HepG2 (cell line): ENCODE data around the gene KLF3. TPM values are rescaled to one million over a fixed set of nuclear protein-coding genes. Genes with fewer than 3 reads are reported as not detected.

Source experiments
- ATAC-seq: fragments of 200-7000 bp; cut with Tn5 transposase; 3 replicates; pipeline ENCODE4 v1.9.1; 2020; ENCODE audit warnings: mild to moderate bottlenecking, moderate library complexity
- BruUV-seq: library from RNA; stranded (reverse); fragments of 400-500 nt; replicated peaks from 2 replicates; lab custom pipeline; 2021; lab: Mats Ljungman, UMichigan
- CTCF ChIA-PET: fragments of 300-600 bp; formaldehyde crosslinking; extraction: SDS; loops from one replicate; lab custom pipeline; 2021; ENCODE audit warnings: low total read pairs, inconsistent platforms, low intra/inter-chr PET ratio; lab: Yijun Ruan, JAX
- POLR2A ChIA-PET: fragments of 350-600 bp; sonication (Branson Sonifier 250); formaldehyde crosslinking; loops from one replicate; lab custom pipeline; 2020; ENCODE audit warnings: antibody characterized with exemption, inconsistent platforms; lab: Yijun Ruan, JAX
- DNase-seq: peaks from one replicate; pipeline ENCODE4 v3.0.0-alpha.2; 2015; ENCODE audit warnings: low spot score
- FAIRE-seq: peaks from 3 replicates; lab custom pipeline; 2011; peaks lifted over from hg19 to GRCh38; lab: Jason Lieb, UNC
- H2AFZ ChIP-seq: one replicate; pipeline ENCODE4 v1.6.1; 2011; ENCODE audit warnings: low read length, inconsistent platforms
- H3K27ac ChIP-seq: fragments of 300-600 bp; 3 replicates; pipeline ENCODE4 v1.8.0; 2011; ENCODE audit warnings: mixed run types, mild to moderate bottlenecking, mixed read lengths, low read length, inconsistent platforms; ENCODE audit not compliant: insufficient read depth; ENCODE audit errors: extremely low read length
- H3K27me3 ChIP-seq, 2 experiments: fragments of 200-600 bp in 1 of 2; 2 replicates in 1 of 2; 3 replicates in 1 of 2; pipeline versions ENCODE4 v1.6.0 to v1.8.0; 2011; ENCODE audit warnings: low read length in 2 of 2, mild to moderate bottlenecking in 2 of 2, moderate library complexity in 2 of 2, inconsistent platforms in 1 of 2; ENCODE audit not compliant: insufficient read depth in 2 of 2, control insufficient read depth in 1 of 2
- H3K36me3 ChIP-seq, 2 experiments: fragments of 200-600 bp in 1 of 2; replicated peaks in 1 of 2; 2 replicates in 1 of 2; 3 replicates in 1 of 2; pipeline versions ENCODE4 v1.5.1 to v1.8.0; 2011; ENCODE audit warnings: low read length in 2 of 2, inconsistent platforms in 1 of 2; ENCODE audit not compliant: insufficient read depth in 2 of 2, control insufficient read depth in 1 of 2
- H3K4me1 ChIP-seq: 2 replicates; pipeline ENCODE4 v1.5.1; 2012; ENCODE audit warnings: low read length, inconsistent platforms; ENCODE audit not compliant: insufficient read depth
- H3K4me2 ChIP-seq: 2 replicates; pipeline ENCODE4 v1.6.0; 2011; ENCODE audit warnings: low read depth, low read length, inconsistent platforms
- H3K4me3 ChIP-seq, 3 experiments: fragments of 200-600 bp in 1 of 3; sonication (generic), shearing (Covaris generic) in 1 of 3; replicated peaks in 1 of 3; 2 replicates each; pipeline ENCODE4 v1.5.1; 2011 to 2016; ENCODE audit warnings: low read length in 3 of 3, inconsistent platforms in 2 of 3, low read depth in 2 of 3, mild to moderate bottlenecking in 2 of 3, control low read depth in 1 of 3, mixed read lengths in 1 of 3; ENCODE audit not compliant: insufficient read depth in 1 of 3
- H3K79me2 ChIP-seq: one replicate; pipeline ENCODE4 v1.6.1; 2011; ENCODE audit warnings: low read length, inconsistent platforms; ENCODE audit not compliant: insufficient read depth
- H3K9ac ChIP-seq: 2 replicates; pipeline ENCODE4 v1.6.0; 2011; ENCODE audit warnings: mild to moderate bottlenecking, low read depth, low read length, inconsistent platforms; ENCODE audit not compliant: insufficient read depth
- H3K9me3 ChIP-seq: 2 replicates; pipeline ENCODE4 v1.5.1; 2012; ENCODE audit warnings: mild to moderate bottlenecking, low read length
- H4K20me1 ChIP-seq: 2 replicates; pipeline ENCODE4 v1.6.0; 2011; ENCODE audit warnings: inconsistent platforms, mild to moderate bottlenecking, low read length, moderate library complexity; ENCODE audit not compliant: insufficient read depth
- NFIC ChIP-seq: IDR thresholded peaks from 2 replicates; pipeline ENCODE4 v1.6.1; 2012; ENCODE audit warnings: mild to moderate bottlenecking, low read length, inconsistent platforms
- RBM22 ChIP-seq: fragments of 200-400 bp; formaldehyde crosslinking; optimal IDR thresholded peaks from 2 replicates; pipeline ENCODE3; 2017; ENCODE audit warnings: mild to moderate bottlenecking, low read length, moderate library complexity
- SOX6 ChIP-seq, 2 experiments: fragments of 450-650 bp in 1 of 2; sonication (generic) in 1 of 2; formaldehyde crosslinking in 1 of 2; IDR thresholded peaks; 2 replicates each; pipeline versions ENCODE4 v1.4.0 to v1.6.1; 2017 to 2020; ENCODE audit warnings: antibody characterized with exemption in 1 of 2, mild to moderate bottlenecking in 1 of 2, missing genetic modification reagents in 1 of 2
- TSC22D2 ChIP-seq: sonication (generic); formaldehyde crosslinking; IDR thresholded peaks from 2 replicates; pipeline ENCODE4 v1.5.1; 2020; ENCODE audit warnings: missing genetic modification reagents, mild to moderate bottlenecking, borderline replicate concordance
- ZNF10 ChIP-seq: sonication (generic); formaldehyde crosslinking; IDR thresholded peaks from 2 replicates; pipeline ENCODE4 v1.4.0; 2020; ENCODE audit warnings: mild to moderate bottlenecking, low read depth, missing genetic modification reagents, borderline replicate concordance
- WGBS: methylation state at CpG from one replicate; pipeline ENCODE4 v1.1.6; 2017; ENCODE audit warnings: low lambda C conversion rate; 5-methylcytosine and 5-hydroxymethylcytosine counted together
- in situ Hi-C: cut with HindIII; loops from 2 replicates; pipeline ENCODE4 v1.10.0; 2017; ENCODE audit warnings: low pct_unique_long_range_greater_than_20kb; ENCODE audit not compliant: extremely low pct_ligation_motif_present
- intact Hi-C: fragments of 100-400 bp; cut with micrococcal nuclease; formaldehyde crosslinking; loops from one replicate; pipeline ENCODE4 v1.10.0; 2022; ENCODE audit not compliant: unreplicated experiment
- polyA plus RNA-seq, 8 experiments: library from polyadenylated mRNA; depleted of rRNA in 3 of 8; stranded (reverse) in 7 of 8; unstranded in 1 of 8; fragments of >200 nt; fragmentation: Illumina TruSeq in 4 of 8; extraction: Trizol in 4 of 8; gene quantifications; 2 replicates each; pipeline versions ENCODE4 v1.2.1 to v1.2.3, GENCODE V29; 2011 to 2016; ENCODE audit warnings: low read depth in 4 of 8, missing spikeins in 1 of 8, mixed read lengths in 1 of 8; ENCODE audit not compliant: insufficient read depth in 1 of 8
- total RNA-seq, 5 experiments: library from RNA; depleted of rRNA; stranded (reverse); fragments of >200 nt; fragmentation: Illumina TruSeq; extraction: Trizol; gene quantifications; 2 replicates each; pipeline ENCODE4 v1.2.3, GENCODE V29; 2016; ENCODE audit warnings: low read depth in 1 of 5
- TF ChIP-seq, protein P1 (sequence below): sonication (generic); formaldehyde crosslinking; IDR thresholded peaks from 2 replicates; pipeline ENCODE4 v1.5.0; 2020; ENCODE audit warnings: missing genetic modification reagents

The KLF3 gene
- total and polyA plus RNA-seq, 2 of the 13 experiments (the other 11 are each of a cell fraction or from before 2014, with no cell fraction given), result 29.1 to 37.8 TPM

DNA sequence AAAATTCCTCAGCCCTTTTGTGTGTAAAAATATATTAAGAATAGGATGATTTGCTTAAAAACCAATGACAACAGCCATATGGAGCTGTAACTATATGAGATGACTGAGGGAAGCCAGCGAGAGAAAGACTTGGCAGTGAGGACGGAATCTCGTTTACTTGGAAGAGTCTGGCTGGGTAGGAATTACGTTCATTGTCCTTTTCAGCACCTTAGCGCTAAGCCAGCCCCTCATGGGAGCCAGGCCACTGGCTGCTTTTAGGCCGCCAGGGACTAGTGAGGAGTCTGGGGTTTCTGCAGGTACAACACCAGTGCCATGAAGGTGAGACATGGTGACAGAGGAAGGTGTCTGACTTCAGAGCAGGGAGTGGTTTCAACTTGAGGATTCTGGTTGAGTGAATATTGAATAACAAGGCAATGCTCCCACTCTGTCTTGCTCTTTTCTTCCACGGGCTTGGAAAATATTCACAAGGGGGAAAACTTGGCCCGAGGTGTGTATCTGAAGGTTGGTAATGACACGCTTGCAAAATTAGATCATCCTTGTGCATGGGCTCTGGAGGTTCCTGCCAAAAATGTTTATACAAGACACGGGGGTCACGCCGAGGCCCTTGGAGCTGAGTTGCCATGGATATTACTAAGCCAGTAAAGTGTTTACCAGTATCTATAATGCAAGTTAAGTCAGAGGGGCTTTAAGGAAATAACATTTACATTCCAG is 17.4 kb downstream of the KLF3 start:
- no peak for FAIRE-seq
- POLR2A ChIA-PET, result no interaction called here
- TF ChIP-seq RBM22 (peak; percentile 52), SOX6 (IDR thresholded peaks at IDR 0.05) (no peak), SOX6 (CRISPR knock-in tag; IDR thresholded peaks at IDR 0.05) (no peak)
- TF ChIP-seq, all 625 proteins: peak for 1

GRCh38 chr4:38682336-38682735 is 18.3 kb downstream of the KLF3 start:
- ChIA-PET POLR2A (no interaction called here), CTCF (no interaction called here)
- TF ChIP-seq NFIC (no peak), TSC22D2 (no peak), ZNF10 (CRISPR knock-in tag) (no peak)
- TF ChIP-seq, protein P1, sequence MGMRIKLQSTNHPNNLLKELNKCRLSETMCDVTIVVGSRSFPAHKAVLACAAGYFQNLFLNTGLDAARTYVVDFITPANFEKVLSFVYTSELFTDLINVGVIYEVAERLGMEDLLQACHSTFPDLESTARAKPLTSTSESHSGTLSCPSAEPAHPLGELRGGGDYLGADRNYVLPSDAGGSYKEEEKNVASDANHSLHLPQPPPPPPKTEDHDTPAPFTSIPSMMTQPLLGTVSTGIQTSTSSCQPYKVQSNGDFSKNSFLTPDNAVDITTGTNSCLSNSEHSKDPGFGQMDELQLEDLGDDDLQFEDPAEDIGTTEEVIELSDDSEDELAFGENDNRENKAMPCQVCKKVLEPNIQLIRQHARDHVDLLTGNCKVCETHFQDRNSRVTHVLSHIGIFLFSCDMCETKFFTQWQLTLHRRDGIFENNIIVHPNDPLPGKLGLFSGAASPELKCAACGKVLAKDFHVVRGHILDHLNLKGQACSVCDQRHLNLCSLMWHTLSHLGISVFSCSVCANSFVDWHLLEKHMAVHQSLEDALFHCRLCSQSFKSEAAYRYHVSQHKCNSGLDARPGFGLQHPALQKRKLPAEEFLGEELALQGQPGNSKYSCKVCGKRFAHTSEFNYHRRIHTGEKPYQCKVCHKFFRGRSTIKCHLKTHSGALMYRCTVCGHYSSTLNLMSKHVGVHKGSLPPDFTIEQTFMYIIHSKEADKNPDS (CRISPR knock-in tag), result no peak
- no peak for FAIRE-seq
- in situ Hi-C loops (no loop called here), intact Hi-C loops (no loop called here)
- no TSS peak for BruUV-seq
- Histone ChIP-seq H3K27me3 (no peaks in the 10 kb centered on the region), H3K9ac (no peak overlapping the region), H3K4me3 (no peak overlapping the region), H4K20me1 (peaks cover 43% of the 10 kb centered on the region), H3K9me3 (no peaks in the 10 kb centered on the region), H3K79me2 (peaks cover 85% of the 10 kb centered on the region), H3K36me3 (peaks cover 17 to 73% of the 10 kb centered on the region in 2 experiments), H3K4me2 (no peak overlapping the region), H3K4me1 (peaks cover 8% of the 10 kb centered on the region; the same call in 1 of the 2 replicates), H2AFZ (no peak overlapping the region), H3K27ac (no peak overlapping the region)
- no peak for DNase-seq
- over 99% methylated on average over 5 of the region's 5 CpGs for WGBS
- no peak for ATAC-seq

More for the DNA sequence above, 17.4 kb downstream of the KLF3 start:
- H3K9ac ChIP-seq, result no peak overlapping the region
- peaks cover 88% of the 10 kb centered on the region for H3K79me2 ChIP-seq
- H2AFZ ChIP-seq, result no peak overlapping the region
- no peak overlapping the region for H3K4me3 ChIP-seq
- DNase-seq (no peak), ATAC-seq (no peak)
- no peak overlapping the region for H3K27ac ChIP-seq
- CTCF ChIA-PET, result no interaction called here
- WGBS, result 98% methylated on average over 12 of the region's 12 CpGs
- peaks cover 39% of the 10 kb centered on the region for H4K20me1 ChIP-seq
- BruUV-seq, result TSS peak; percentile 19
- no peaks in the 10 kb centered on the region for H3K9me3 ChIP-seq
- H3K4me2 ChIP-seq, result no peak overlapping the region
- in situ Hi-C loops, result no loop called here
- H3K4me1 ChIP-seq, result peaks cover 15% of the 10 kb centered on the region; the same call in 1 of the 2 replicates
- H3K27me3 ChIP-seq, result no peaks in the 10 kb centered on the region
- intact Hi-C loops, result no loop called here
- peaks cover 13 to 67% of the 10 kb centered on the region in 2 experiments for H3K36me3 ChIP-seq
